ENCODE data around the gene DNAAF1.

Gene DNAAF1

GRCh38 chr16:84124257-84125073, 20.6 kb upstream of the DNAAF1 start:
- DNase-seq, result no peak

GRCh38 chr16:84131117-84131516, 14.0 kb upstream of the DNAAF1 start:
- DNase-seq, result no peak

GRCh38 chr16:84132527-84133285, 12.4 kb upstream of the DNAAF1 start:
- DNase-seq, result no peak

GRCh38 chr16:84136331-84137125, 8.6 kb upstream of the DNAAF1 start:
- DNase-seq, result no peak

DNA sequence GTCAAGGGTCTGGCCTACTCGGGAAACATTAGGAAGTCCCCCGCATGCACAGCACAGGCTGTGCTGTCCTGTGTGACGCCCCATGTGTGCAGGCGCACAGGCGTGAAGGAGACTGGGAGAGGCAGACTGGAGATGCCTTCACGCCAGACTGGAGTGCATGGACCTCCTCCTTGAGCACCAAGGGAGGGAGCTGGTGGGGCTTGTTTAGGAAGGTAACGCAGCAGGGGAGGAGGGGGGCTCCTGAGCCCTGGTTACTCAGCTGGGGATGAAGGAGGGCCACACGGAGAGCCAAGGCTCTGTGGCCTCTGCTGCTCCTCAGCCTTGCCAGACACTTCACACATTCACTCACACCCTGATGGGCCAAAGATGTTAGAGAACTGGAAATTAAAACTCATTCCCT, 7.8 kb upstream of the DNAAF1 start:
- DNase-seq, result no peak

GRCh38 chr16:84137769-84138357, 7.2 kb upstream of the DNAAF1 start:
- no peak for DNase-seq

DNA sequence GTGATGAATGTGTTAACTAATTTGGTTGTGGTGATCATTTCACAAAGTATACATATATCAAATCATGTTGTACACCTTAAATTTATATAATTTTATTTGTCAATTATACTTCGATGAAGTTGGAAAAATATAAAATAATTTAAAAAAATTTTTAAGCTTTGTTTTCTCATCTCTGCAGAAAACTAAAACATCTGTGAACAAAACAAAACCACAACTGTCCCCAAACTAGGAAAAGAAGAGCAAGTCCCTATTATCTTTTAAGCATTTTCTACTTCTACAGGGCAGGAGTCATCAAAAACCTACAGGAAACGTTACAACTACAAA, 6.6 kb upstream of the DNAAF1 start:
- no peak for DNase-seq

GRCh38 chr16:84138824-84139627, 6.1 kb upstream of the DNAAF1 start:
- DNase-seq, result no peak

- no peak for DNase-seq
Measured at GRCh38 chr16:84139628-84140258, 5.4 kb upstream of the DNAAF1 start.

DNA sequence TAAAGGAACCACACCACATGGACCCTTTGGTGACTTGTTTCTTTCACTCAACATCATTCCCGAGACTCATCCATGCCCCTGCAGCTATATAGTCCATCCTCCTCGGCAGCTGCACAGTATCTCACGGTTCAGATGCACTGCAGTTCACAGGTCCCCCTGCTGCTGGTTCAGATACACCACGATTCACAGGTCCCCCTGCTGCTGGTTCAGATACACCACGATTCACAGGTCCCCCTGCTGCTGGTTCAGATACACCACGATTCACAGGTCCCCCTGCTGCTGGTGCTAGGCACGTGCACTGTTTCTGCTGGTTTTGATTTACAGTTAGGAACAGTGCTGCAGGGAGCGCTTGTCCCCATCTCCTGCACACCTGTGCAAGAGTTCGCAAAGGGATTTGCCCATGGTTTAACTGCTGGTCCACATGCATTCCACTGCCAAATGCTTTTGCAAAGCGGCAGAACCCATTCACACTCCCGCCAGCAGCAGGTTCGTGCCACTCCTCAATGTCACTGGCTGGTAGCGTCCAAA, 3.9 kb upstream of the DNAAF1 start:
- DNase-seq, result no peak

GRCh38 chr16:84143081-84143480, 2.0 kb upstream of the DNAAF1 start:
- DNase-seq, result no peak

DNA sequence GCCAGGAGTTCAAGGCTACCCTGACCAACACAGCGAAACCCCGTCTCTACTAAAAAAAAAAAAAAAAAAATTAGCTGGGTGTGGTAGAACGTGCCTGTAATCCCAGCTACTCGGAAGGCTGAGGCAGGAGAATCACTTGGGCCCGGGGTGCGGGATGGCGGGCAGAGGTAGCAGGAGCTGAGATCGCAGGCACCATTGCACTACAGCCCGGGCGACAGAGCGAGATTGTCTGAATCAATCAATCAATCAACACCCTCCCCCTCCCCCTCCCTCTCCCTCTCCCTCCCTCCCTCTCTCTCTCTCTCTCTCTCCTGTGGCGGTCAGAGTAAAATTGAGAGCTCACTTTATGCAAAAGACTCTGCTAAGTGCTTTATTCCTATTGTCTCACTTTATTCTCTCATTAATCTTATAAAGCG, 1.3 kb upstream of the DNAAF1 start:
- DNase-seq, result peak; percentile 2

- DNase-seq, result peak; percentile 45
Measured at GRCh38 chr16:84144209-84144858, 774 bp upstream of the DNAAF1 start.

- no peak for DNase-seq
Measured at GRCh38 chr16:84150926-84151325, 5.8 kb downstream of the DNAAF1 start.

- DNase-seq, result no peak
Measured at GRCh38 chr16:84153660-84154214, 8.6 kb downstream of the DNAAF1 start.

DNA sequence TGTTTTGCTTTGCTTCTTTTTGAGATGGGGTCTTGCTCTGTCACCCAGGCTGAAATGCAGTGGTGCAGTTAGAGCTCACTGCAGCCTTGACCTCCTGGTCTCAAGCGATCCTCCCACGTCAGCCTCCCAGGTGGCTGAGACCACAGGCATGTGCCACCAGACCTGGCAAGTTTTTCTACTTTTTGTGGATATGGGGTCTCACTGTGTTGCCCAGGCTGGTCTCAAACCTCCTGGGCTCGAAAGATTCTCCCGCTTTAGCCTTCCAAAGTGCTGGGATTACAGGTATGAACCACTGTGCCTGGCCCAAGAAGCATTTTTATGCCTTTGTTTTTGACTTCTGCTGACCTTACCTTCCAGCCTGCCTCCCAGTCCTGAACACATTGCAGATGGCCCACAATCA, 10.1 kb downstream of the DNAAF1 start:
- DNase-seq, result no peak

- DNase-seq, result no peak
Measured at GRCh38 chr16:84155771-84156170, 10.7 kb downstream of the DNAAF1 start.

- DNase-seq, result no peak
Measured at GRCh38 chr16:84156342-84156784, 11.3 kb downstream of the DNAAF1 start.

GRCh38 chr16:84159007-84159406, 13.9 kb downstream of the DNAAF1 start:
- no peak for DNase-seq

- no peak for DNase-seq
Measured at GRCh38 chr16:84159800-84160199, 14.7 kb downstream of the DNAAF1 start.

DNA sequence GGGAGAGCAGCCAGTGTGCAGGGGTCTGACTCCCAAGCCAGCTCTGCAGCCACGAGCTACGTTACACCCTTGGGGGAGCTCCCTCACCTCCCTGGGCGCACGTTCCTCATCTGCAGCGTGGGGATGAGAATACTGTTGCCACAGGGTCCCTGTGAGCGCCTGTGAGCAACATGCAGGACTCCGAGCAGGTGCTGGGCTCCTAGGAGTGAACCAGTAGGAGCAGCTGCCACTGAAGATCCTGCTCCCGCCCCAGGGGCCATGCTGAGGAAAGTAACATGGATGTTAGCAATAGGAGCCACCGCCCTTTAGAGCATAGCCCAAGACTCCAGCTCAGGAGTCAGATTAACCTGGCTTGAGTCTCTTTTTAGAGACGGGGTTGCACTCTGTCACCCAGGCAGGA, 15.9 kb downstream of the DNAAF1 start:
- no peak for DNase-seq

All from CD4-positive, alpha-beta T cell treated with Interleukin-12 subunit alpha and Interleukin-12 subunit beta, for 1 hour (primary cell).